OCI-LY1 (cell line): ENCODE data around the gene PRSS38.

ENCODE experiments used
- H2AFZ ChIP-seq: fragments of 200-600 bp; sonication (generic), shearing (Covaris generic); 2 replicates; pipeline ENCODE4 v1.6.0; 2014; ENCODE audit warnings: antibody characterized with exemption, mild to moderate bottlenecking, low read length
- H3F3A ChIP-seq: fragments of 200-600 bp; sonication (generic), shearing (Covaris generic); 2 replicates; pipeline ENCODE4 v1.6.0; 2014; ENCODE audit warnings: mild to moderate bottlenecking, antibody characterized with exemption, low read length, moderate library complexity; ENCODE audit not compliant: insufficient read depth
- H3K27ac ChIP-seq: fragments of 200-600 bp; sonication (generic); 2 replicates; pipeline ENCODE4 v1.5.1; 2014; ENCODE audit warnings: low read length, mixed run types, mild to moderate bottlenecking, low read depth; ENCODE audit not compliant: poor library complexity, severe bottlenecking
- H3K27me3 ChIP-seq: fragments of 200-600 bp; sonication (generic); 2 replicates; pipeline ENCODE4 v1.6.0; 2014; ENCODE audit warnings: antibody characterized with exemption, mild to moderate bottlenecking, low read length, moderate library complexity; ENCODE audit not compliant: insufficient read depth
- H3K36me3 ChIP-seq: fragments of 200-600 bp; sonication (generic); 2 replicates; pipeline ENCODE4 v1.6.1; 2014; ENCODE audit warnings: mild to moderate bottlenecking, antibody characterized with exemption, low read length, moderate library complexity, mixed read lengths; ENCODE audit not compliant: insufficient read depth
- H3K4me1 ChIP-seq: fragments of 200-600 bp; sonication (generic); 2 replicates; pipeline ENCODE4 v1.5.1; 2014; ENCODE audit warnings: mild to moderate bottlenecking, low read length, moderate library complexity; ENCODE audit not compliant: insufficient read depth, severe bottlenecking
- H3K4me2 ChIP-seq: fragments of 200-600 bp; sonication (generic), shearing (Covaris generic); 2 replicates; pipeline ENCODE4 v1.6.1; 2014; ENCODE audit warnings: low read length
- H3K4me3 ChIP-seq: fragments of 200-600 bp; sonication (generic); 2 replicates; pipeline ENCODE4 v1.5.1; 2014; ENCODE audit warnings: low read length, low read depth, mild to moderate bottlenecking, mixed read lengths; ENCODE audit not compliant: poor library complexity, severe bottlenecking
- H3K79me2 ChIP-seq: fragments of 200-600 bp; shearing (Covaris generic); 2 replicates; pipeline ENCODE4 v1.6.1; 2016; ENCODE audit warnings: mixed run types, low read length, mixed read lengths; ENCODE audit not compliant: insufficient read depth
- H3K9ac ChIP-seq: fragments of 200-600 bp; sonication (generic), shearing (Covaris generic); 2 replicates; pipeline ENCODE4 v1.6.1; 2014; ENCODE audit warnings: mild to moderate bottlenecking, low read length, mixed read lengths
- H3K9me2 ChIP-seq: fragments of 200-600 bp; sonication (generic), shearing (Covaris generic); 2 replicates; pipeline ENCODE4 v1.6.1; 2014; ENCODE audit warnings: low read depth, mild to moderate bottlenecking, low read length, mixed read lengths
- H3K9me3 ChIP-seq: fragments of 200-600 bp; shearing (Covaris generic); 2 replicates; pipeline ENCODE4 v1.6.1; 2014; ENCODE audit warnings: low read length, mixed read lengths
- H4K20me1 ChIP-seq: fragments of 200-600 bp; sonication (generic), shearing (Covaris generic); 2 replicates; pipeline ENCODE4 v1.6.0; 2016; ENCODE audit warnings: mild to moderate bottlenecking, low read length; ENCODE audit not compliant: insufficient read depth
- CTCF ChIP-seq: fragments of 200-600 bp; sonication (generic), shearing (Covaris generic); IDR thresholded peaks from 2 replicates; pipeline ENCODE4 v1.5.1; 2017; ENCODE audit warnings: mild to moderate bottlenecking, antibody characterized with exemption, low read length, moderate library complexity, mixed read lengths
- EZH2 ChIP-seq: fragments of 200-600 bp; sonication (generic), shearing (Covaris generic); IDR thresholded peaks from 2 replicates; pipeline ENCODE4 v1.8.0; 2017; ENCODE audit warnings: borderline replicate concordance, mixed run types, mild to moderate bottlenecking, antibody characterized with exemption, low read length, moderate library complexity, mixed read lengths

PRSS38 gene

DNA sequence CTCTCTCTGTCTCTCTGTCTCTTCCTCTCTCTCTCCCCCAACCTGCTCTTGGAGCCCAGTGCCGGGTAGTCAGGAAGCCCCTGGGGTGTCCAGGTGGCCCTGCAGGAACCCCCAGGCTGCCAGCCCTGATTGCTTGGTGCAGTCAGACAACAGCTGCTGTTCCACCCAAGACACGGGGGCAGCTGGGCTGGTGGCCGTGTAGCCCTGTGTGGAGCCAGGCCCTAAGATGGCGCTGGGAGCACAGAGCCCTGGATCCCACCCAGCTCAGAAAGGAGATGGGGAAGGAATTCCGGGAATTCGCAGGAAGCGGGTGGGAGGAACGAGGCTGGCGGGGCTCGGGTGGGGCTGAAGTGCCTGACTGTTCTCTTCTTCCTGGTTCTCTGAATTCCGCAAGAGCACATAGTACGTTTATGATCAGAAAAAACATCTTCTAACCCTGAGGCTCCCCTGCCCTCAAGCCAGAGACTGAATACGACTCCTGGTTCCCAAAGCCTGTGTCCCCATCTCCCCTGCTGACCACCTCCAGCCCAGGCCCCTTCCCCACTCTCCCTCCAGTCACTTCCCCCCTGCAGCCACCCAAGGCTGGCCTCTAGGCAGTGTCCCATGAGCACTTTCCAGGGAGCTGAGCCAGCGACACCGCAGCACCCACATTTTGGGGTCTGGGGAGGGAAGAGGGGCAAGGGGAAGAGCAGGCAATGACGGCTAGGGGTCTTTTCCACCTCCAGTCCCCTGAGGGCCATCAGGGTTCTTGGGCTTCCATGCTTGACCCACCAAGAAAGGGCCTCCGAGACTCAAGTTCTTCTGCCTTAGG, 77.2 kb downstream of the PRSS38 start:
- no peak overlapping the region for H3K27ac ChIP-seq
- no peak overlapping the region for H2AFZ ChIP-seq
- no peaks in the 10 kb centered on the region for H3F3A ChIP-seq
- H4K20me1 ChIP-seq: no peaks in the 10 kb centered on the region
- no peaks in the 10 kb centered on the region for H3K27me3 ChIP-seq
- TF ChIP-seq EZH2: no peak
- TF ChIP-seq CTCF: no peak
- no peaks in the 10 kb centered on the region for H3K4me1 ChIP-seq
- no peaks in the 10 kb centered on the region for H3K36me3 ChIP-seq
- H3K4me2 ChIP-seq: no peak overlapping the region
- H3K9ac ChIP-seq: no peak overlapping the region
- no peaks in the 10 kb centered on the region for H3K79me2 ChIP-seq
- no peak overlapping the region for H3K4me3 ChIP-seq
- H3K9me3 ChIP-seq: no peaks in the 10 kb centered on the region
- no peaks in the 10 kb centered on the region for H3K9me2 ChIP-seq

DNA sequence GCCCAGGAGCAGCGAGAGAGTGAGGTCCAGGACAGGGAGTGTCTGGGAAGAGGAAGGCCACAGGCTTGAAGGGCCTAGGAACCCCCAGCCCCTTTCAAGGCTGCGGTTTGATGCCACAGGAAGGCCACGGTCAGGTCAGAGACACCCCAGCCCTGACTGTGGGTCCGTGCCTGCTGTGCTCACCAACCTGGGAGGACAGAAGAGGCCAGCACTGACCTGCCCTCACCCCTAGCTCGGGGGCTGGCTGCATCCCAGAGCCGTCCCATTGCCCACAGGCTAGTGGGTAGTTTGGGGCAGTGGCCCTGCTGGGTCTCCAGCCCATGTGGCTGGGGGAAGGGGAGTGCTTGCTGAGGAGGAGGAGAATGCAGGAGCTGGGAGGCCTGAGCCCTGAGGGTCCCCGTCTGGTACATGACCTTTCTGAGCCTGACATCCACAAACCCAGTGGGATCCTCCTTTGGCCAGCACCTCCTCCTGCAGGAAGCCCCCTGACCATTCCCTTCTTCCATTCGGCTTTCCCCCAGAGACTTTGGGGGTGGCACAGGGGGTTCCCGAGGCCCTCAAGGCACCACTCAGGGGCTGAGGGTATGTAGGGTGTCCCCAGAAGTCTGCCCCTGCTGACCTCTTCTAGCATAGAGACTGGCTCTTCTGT, 77.9 kb downstream of the PRSS38 start:
- no peaks in the 10 kb centered on the region for H3K4me1 ChIP-seq
- H2AFZ ChIP-seq: no peak overlapping the region
- no peaks in the 10 kb centered on the region for H4K20me1 ChIP-seq
- H3K9me3 ChIP-seq: no peaks in the 10 kb centered on the region
- TF ChIP-seq EZH2 (no peak), CTCF (no peak)
- no peak overlapping the region for H3K4me3 ChIP-seq
- H3K9ac ChIP-seq: no peak overlapping the region
- H3F3A ChIP-seq: no peaks in the 10 kb centered on the region
- no peaks in the 10 kb centered on the region for H3K36me3 ChIP-seq
- no peak overlapping the region for H3K4me2 ChIP-seq
- H3K9me2 ChIP-seq: no peaks in the 10 kb centered on the region
- no peaks in the 10 kb centered on the region for H3K27me3 ChIP-seq
- no peak overlapping the region for H3K27ac ChIP-seq
- H3K79me2 ChIP-seq: no peaks in the 10 kb centered on the region

DNA sequence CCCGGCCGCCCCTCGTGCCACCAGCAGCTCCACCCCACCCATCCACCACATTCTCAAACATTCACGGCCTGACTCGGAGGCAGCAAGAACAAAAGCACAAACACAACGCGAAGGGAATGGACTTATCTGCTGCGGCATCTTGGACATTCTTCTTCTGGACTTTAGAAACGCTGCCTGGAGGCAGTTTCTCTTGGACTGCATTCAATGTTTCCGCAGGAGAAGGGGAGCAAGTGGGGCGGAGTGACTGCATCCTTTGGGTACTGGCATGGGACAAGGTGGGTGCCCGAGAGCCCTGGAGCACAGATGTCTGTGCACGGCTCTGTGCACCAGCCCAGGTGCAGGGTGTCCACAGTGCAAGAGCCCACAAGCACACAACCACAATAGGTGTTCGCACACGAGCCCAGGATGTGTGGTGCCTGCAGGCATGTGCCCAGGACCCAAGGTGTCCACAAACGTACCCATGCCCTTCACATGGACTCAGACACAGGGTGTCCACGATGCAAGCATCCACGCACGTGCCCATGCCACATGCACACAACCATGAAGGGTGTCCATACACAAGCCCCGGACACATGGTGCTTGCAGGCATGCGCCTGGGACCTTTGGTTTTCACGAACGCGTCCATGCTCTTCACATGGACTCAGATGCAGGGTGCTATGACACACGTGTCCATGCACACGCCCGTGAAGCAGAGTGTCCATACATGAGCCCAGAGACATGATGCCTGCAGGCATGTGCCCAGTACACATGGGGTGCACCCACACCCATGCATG, 78.7 kb downstream of the PRSS38 start:
- H2AFZ ChIP-seq: no peak overlapping the region
- H3K9me3 ChIP-seq: no peaks in the 10 kb centered on the region
- no peaks in the 10 kb centered on the region for H3F3A ChIP-seq
- H4K20me1 ChIP-seq: no peaks in the 10 kb centered on the region
- H3K36me3 ChIP-seq: no peaks in the 10 kb centered on the region
- H3K79me2 ChIP-seq: no peaks in the 10 kb centered on the region
- no peak overlapping the region for H3K4me2 ChIP-seq
- no peaks in the 10 kb centered on the region for H3K27me3 ChIP-seq
- TF ChIP-seq CTCF (no peak), EZH2 (no peak)
- H3K9ac ChIP-seq: no peak overlapping the region
- H3K4me1 ChIP-seq: no peaks in the 10 kb centered on the region
- no peak overlapping the region for H3K27ac ChIP-seq
- no peaks in the 10 kb centered on the region for H3K9me2 ChIP-seq
- no peak overlapping the region for H3K4me3 ChIP-seq
